ENCODE results near the gene PDE2A.

Gene PDE2A

DNA sequence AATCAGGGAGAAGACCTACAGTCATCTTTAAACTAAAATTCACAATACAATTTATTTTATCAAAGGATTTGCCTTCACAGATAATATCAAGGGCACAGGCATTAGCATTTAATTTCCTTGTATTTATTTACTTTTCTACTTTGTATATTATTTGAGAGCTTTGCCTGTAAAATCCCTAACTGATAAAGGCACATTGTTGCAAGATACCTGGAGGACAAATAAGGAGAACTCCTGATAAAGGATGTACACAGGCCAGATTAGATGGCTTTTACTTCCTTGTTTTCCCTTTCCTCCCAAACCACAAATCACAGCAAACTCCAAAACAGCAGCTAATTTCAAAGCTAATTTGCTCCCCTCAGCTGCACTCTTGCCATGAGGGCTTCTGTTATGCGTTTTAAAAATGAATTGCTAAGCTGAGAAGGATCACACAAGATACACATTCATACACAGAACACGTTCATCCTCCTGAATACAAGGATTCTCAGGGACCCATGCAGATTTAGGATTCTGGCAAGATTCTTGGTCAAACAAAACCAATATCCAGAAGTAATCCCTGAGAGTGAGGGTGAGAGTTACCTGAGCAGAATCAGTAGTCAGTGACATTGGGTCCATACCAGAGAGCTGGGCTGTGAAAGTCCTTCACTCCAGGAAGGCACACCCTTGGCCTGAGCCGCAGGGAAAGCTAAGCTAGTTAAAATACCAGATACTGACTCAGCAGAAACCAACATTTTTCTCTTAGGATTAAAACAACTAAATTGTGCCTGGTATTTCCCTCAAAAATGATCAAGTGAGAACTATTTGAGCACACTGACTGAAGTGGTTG is 139.6 kb downstream of the PDE2A start:
- DNase-seq, result no peak

DNA sequence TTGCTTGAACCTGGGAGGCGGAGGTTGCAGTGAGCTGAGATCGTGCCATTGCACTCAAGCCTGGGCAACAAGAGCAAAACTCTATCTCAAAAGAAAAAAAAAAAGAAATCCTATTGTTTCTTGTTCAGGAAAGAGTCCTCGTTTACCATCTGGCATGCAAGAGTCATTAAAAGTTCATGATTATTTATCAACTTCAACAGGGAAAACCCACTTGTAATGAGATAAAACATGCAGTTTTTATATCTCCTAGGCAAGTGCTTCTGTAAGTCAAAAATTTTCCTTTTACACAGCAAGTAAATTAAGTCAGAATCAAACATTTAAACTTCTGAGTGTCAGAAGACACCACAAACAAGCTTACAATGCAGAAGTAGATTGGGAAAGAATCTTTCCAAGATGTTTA is 145.2 kb downstream of the PDE2A start:
- no peak for DNase-seq

DNA sequence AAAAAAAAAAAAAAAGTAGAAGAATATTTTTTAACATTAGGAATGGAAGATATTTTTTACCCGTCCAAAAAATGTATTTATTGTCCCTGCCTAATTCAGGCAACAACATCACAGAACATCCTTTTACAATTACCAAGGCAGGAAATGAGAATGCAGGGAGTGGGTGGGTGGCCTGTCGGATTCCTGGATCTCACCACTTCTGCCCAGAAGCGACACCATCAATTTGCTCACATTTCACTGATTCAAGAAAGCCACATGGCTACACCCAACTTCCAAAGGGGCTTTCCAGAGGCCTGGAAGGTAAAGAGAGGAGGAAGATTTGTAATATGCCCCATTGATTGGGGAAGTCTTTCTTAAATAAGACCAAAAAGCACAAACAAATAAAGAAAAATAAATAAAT is 146.1 kb downstream of the PDE2A start:
- no peak for DNase-seq

All from NCI-H69 (cell line).